Suprapubic skin (tissue), 4 donors: ENCODE results near the gene ELMOD1.

Experiments
- CTCF ChIP-seq, 2 donors: fragments of 200-600 bp in 1 of 2; fragments of 450-650 bp in 1 of 2; sonication (generic) in 1 of 2; IDR thresholded peaks; one replicate each; pipeline ENCODE4 v1.5.1; 2016 to 2019; ENCODE audit warnings: antibody characterized with exemption in 2 of 2, mild to moderate bottlenecking in 1 of 2, moderate library complexity in 1 of 2
- EP300 ChIP-seq: sonication (generic); formaldehyde crosslinking; IDR thresholded peaks from one replicate; pipeline ENCODE4 v1.6.1; 2017; ENCODE audit warnings: antibody characterized with exemption
- POLR2A ChIP-seq, 2 donors: fragments of 450-650 bp; IDR thresholded peaks; one replicate each; pipeline ENCODE4 v1.6.1; 2017; ENCODE audit warnings: antibody characterized with exemption in 2 of 2, mild to moderate bottlenecking in 2 of 2, moderate library complexity in 2 of 2
- POLR2AphosphoS5 ChIP-seq, 3 donors: sonication (generic); formaldehyde crosslinking; IDR thresholded peaks; one replicate each; pipeline ENCODE4 v1.6.1; 2017; ENCODE audit warnings: antibody characterized with exemption in 3 of 3

- TF ChIP-seq CTCF (IDR thresholded peaks at IDR 0.05) (no peak), EP300 (no peak), POLR2A (IDR thresholded peaks at IDR 0.05) (no peak), POLR2AphosphoS5 (IDR thresholded peaks at IDR 0.05) (no peak)
These were observed 115.6 kb downstream of the ELMOD1 start for GRCh38 chr11:107706531-107706930.
